GM19025 (cell line): ENCODE measurements around the gene PLXND1.

Experiments used
- ATAC-seq: cut with Tn5 transposase; IDR thresholded peaks from one replicate; pipeline ENCODE4 v1.9.1; 2021; ENCODE audit warnings: mild to moderate bottlenecking, low read depth, moderate library complexity; ENCODE audit not compliant: unreplicated experiment

Gene PLXND1

GRCh38 chr3:129603561-129603942 is 2.9 kb downstream of the PLXND1 start:
- ATAC-seq = no peak

- ATAC-seq = no peak
These were observed 3.5 kb downstream of the PLXND1 start for GRCh38 chr3:129602730-129603560.

- no peak for ATAC-seq
These were observed 4.2 kb downstream of the PLXND1 start for GRCh38 chr3:129602309-129602708.

GRCh38 chr3:129601713-129602112 is 4.8 kb downstream of the PLXND1 start:
- no peak for ATAC-seq

GRCh38 chr3:129600348-129600747 is 6.1 kb downstream of the PLXND1 start:
- no peak for ATAC-seq

GRCh38 chr3:129599607-129600006 is 6.9 kb downstream of the PLXND1 start:
- no peak for ATAC-seq

- no peak for ATAC-seq
These were observed 7.4 kb downstream of the PLXND1 start for GRCh38 chr3:129599073-129599472.

GRCh38 chr3:129598484-129598883 is 8.0 kb downstream of the PLXND1 start:
- no peak for ATAC-seq

- ATAC-seq = no peak
These were observed 8.5 kb downstream of the PLXND1 start for GRCh38 chr3:129598000-129598381.

- no peak for ATAC-seq
These were observed 9.1 kb downstream of the PLXND1 start for GRCh38 chr3:129597087-129597999.

GRCh38 chr3:129596194-129597086 is 10.0 kb downstream of the PLXND1 start:
- ATAC-seq = no peak

- no peak for ATAC-seq
These were observed 10.8 kb downstream of the PLXND1 start for GRCh38 chr3:129595544-129596193.

- ATAC-seq = no peak
These were observed 11.5 kb downstream of the PLXND1 start for GRCh38 chr3:129594907-129595390.

- ATAC-seq = no peak
These were observed 12.1 kb downstream of the PLXND1 start for GRCh38 chr3:129594409-129594808.

- no peak for ATAC-seq
These were observed 12.7 kb downstream of the PLXND1 start for GRCh38 chr3:129593595-129594339.

- no peak for ATAC-seq
These were observed 13.3 kb downstream of the PLXND1 start for GRCh38 chr3:129593230-129593594.

- ATAC-seq = no peak
These were observed 13.9 kb downstream of the PLXND1 start for GRCh38 chr3:129592381-129593131.

- no peak for ATAC-seq
These were observed 14.5 kb downstream of the PLXND1 start for GRCh38 chr3:129591932-129592331.

- no peak for ATAC-seq
These were observed 16.3 kb downstream of the PLXND1 start for GRCh38 chr3:129590215-129590614.
